ENCODE measurements around the gene ZNF444. TPM values are rescaled to one million over a fixed set of nuclear protein-coding genes. Genes with fewer than 3 reads are reported as not detected.
"Not testable (repeated sequence)": the region's sequence is repeated elsewhere in the genome, so short reads cannot be mapped to it uniquely, and the experiment has no call there.

The ZNF444 gene
- total and polyA plus RNA-seq, 2 donors from 2014 or later, result 28.4 to 39.6 TPM

GRCh38 chr19:56199687-56200086 is 58.6 kb downstream of the ZNF444 start:
- Histone ChIP-seq H3K9ac (ENCODE audit: low read length in 3 of 3) (no peak overlapping the region), H3K36me3 (ENCODE audit: control insufficient read depth in 2 of 3, insufficient read depth in 3 of 3, low read length in 3 of 3) (no peaks in the 10 kb centered on the region), H3K4me3 (ENCODE audit: low read length in 3 of 3) (no peak overlapping the region), H3K27me3 (ENCODE audit: control insufficient read depth, insufficient read depth, low read length) (no peaks in the 10 kb centered on the region), H3K27ac (ENCODE audit: low read depth in 2 of 2, low read length in 2 of 2) (no peak overlapping the region), H3K9me3 (ENCODE audit: control insufficient read depth in 2 of 3, insufficient read depth in 1 of 3, low read length in 3 of 3) (no peaks in the 10 kb centered on the region), H3K4me1 (ENCODE audit: control insufficient read depth in 2 of 3, insufficient read depth in 2 of 3, low read depth in 1 of 3, low read length in 3 of 3) (no peaks in the 10 kb centered on the region)
- no peak for TF ChIP-seq CTCF (IDR thresholded peaks at IDR 0.05; ENCODE audit: borderline replicate concordance, extremely low read depth, insufficient read depth)
- intact Hi-C loops (cut with DNase I), result no loop called here
- FAIRE-seq (no peak), DNase-seq (no peak)

- no peak within 1 kb of the TSS for H3K4me3 ChIP-seq (ENCODE audit: low read length in 3 of 3)
- no peak within 1 kb of the TSS for H3K27ac ChIP-seq (ENCODE audit: low read depth in 2 of 2, low read length in 2 of 2)
- no peak within 1 kb of the TSS for H3K9ac ChIP-seq (ENCODE audit: low read length in 3 of 3)
- no peak for TF ChIP-seq CTCF (IDR thresholded peaks at IDR 0.05; ENCODE audit: borderline replicate concordance, extremely low read depth, insufficient read depth)
- no peak for FAIRE-seq
- no peaks in the 10 kb centered on the region for H3K4me1 ChIP-seq (ENCODE audit: control insufficient read depth in 2 of 3, insufficient read depth in 2 of 3, low read depth in 1 of 3, low read length in 3 of 3)
- no peaks in the 10 kb centered on the region for H3K9me3 ChIP-seq (ENCODE audit: control insufficient read depth in 2 of 3, insufficient read depth in 1 of 3, low read length in 3 of 3)
- H3K27me3 ChIP-seq (ENCODE audit: control insufficient read depth, insufficient read depth, low read length), result no peaks in the 10 kb centered on the region
- intact Hi-C loops (cut with DNase I), result no loop called here
- DNase-seq, result no peak
- no peaks in the 10 kb centered on the region for H3K36me3 ChIP-seq (ENCODE audit: control insufficient read depth in 2 of 3, insufficient read depth in 3 of 3, low read length in 3 of 3)
These were observed 60.9 kb downstream of the ZNF444 start, which contains the start of gene ZSCAN5C for GRCh38 chr19:56201973-56202372. ZSCAN5C (plus strand) TSS chr19:56202273; CDS start chr19:56205914, 3,641 bp downstream.

- H3K9me3 ChIP-seq (ENCODE audit: control insufficient read depth in 2 of 3, insufficient read depth in 1 of 3, low read length in 3 of 3); H3K9ac ChIP-seq (ENCODE audit: low read length in 3 of 3); H3K27ac ChIP-seq (ENCODE audit: low read depth in 2 of 2, low read length in 2 of 2); H3K4me3 ChIP-seq (ENCODE audit: low read length in 3 of 3); H3K4me1 ChIP-seq (ENCODE audit: control insufficient read depth in 2 of 3, insufficient read depth in 2 of 3, low read depth in 1 of 3, low read length in 3 of 3); FAIRE-seq; H3K27me3 ChIP-seq (ENCODE audit: control insufficient read depth, insufficient read depth, low read length); DNase-seq; intact Hi-C loops (cut with DNase I); H3K36me3 ChIP-seq (ENCODE audit: control insufficient read depth in 2 of 3, insufficient read depth in 3 of 3, low read length in 3 of 3): not testable (repeated sequence)
These were observed 66.5 kb downstream of the ZNF444 start for GRCh38 chr19:56207581-56207980.

GRCh38 chr19:56209091-56209490 is 68.0 kb downstream of the ZNF444 start:
- FAIRE-seq, result no peak
- no peak overlapping the region for H3K9ac ChIP-seq (ENCODE audit: low read length in 3 of 3)

GRCh38 chr19:56210036-56210435 is 68.9 kb downstream of the ZNF444 start:
- H3K36me3 ChIP-seq (ENCODE audit: control insufficient read depth in 2 of 3, insufficient read depth in 3 of 3, low read length in 3 of 3); intact Hi-C loops (cut with DNase I); DNase-seq; H3K9me3 ChIP-seq (ENCODE audit: control insufficient read depth in 2 of 3, insufficient read depth in 1 of 3, low read length in 3 of 3); H3K27ac ChIP-seq (ENCODE audit: low read depth in 2 of 2, low read length in 2 of 2); H3K4me1 ChIP-seq (ENCODE audit: control insufficient read depth in 2 of 3, insufficient read depth in 2 of 3, low read depth in 1 of 3, low read length in 3 of 3); H3K27me3 ChIP-seq (ENCODE audit: control insufficient read depth, insufficient read depth, low read length); H3K4me3 ChIP-seq (ENCODE audit: low read length in 3 of 3); FAIRE-seq; H3K9ac ChIP-seq (ENCODE audit: low read length in 3 of 3): not testable (repeated sequence)

More at GRCh38 chr19:56209091-56209490, 68.0 kb downstream of the ZNF444 start:
- Histone ChIP-seq H3K4me3 (ENCODE audit: low read length in 3 of 3) (no peak overlapping the region), H3K27me3 (ENCODE audit: control insufficient read depth, insufficient read depth, low read length) (no peaks in the 10 kb centered on the region), H3K36me3 (ENCODE audit: control insufficient read depth in 2 of 3, insufficient read depth in 3 of 3, low read length in 3 of 3) (no peaks in the 10 kb centered on the region), H3K9me3 (ENCODE audit: control insufficient read depth in 2 of 3, insufficient read depth in 1 of 3, low read length in 3 of 3) (no peaks in the 10 kb centered on the region), H3K27ac (ENCODE audit: low read depth in 2 of 2, low read length in 2 of 2) (no peak overlapping the region), H3K4me1 (ENCODE audit: control insufficient read depth in 2 of 3, insufficient read depth in 2 of 3, low read depth in 1 of 3, low read length in 3 of 3) (no peaks in the 10 kb centered on the region)
- intact Hi-C loops (cut with DNase I), result no loop called here
- no peak for DNase-seq
- TF ChIP-seq CTCF (IDR thresholded peaks at IDR 0.05; ENCODE audit: borderline replicate concordance, extremely low read depth, insufficient read depth), result no peak
